ENCODE data around the gene STXBP4. TPM values are rescaled to one million over a fixed set of nuclear protein-coding genes. Genes with fewer than 3 reads are reported as not detected.

Gene STXBP4
- total and polyA plus RNA-seq, 2 experiments from 2014 or later: 25.0 to 52.1 TPM

- H3K4me3 ChIP-seq: no peak overlapping the region
- no peaks in the 10 kb centered on the region for H3K4me1 ChIP-seq (ENCODE audit: insufficient read depth)
- DNase-seq (ENCODE audit: low spot score) (no peak), ATAC-seq (no peak)
- no peaks in the 10 kb centered on the region for H3K36me3 ChIP-seq (ENCODE audit: insufficient read depth)
- H2AFZ ChIP-seq: no peak overlapping the region
- Mint-ChIP-seq H3K27me3 (ENCODE audit: insufficient read depth, low read depth, poor library complexity) (peaks cover 5% of the 10 kb centered on the region), H3K9me3 (no peaks in the 10 kb centered on the region; the same call in 2 of the 3 replicates), H3K4me1 (peaks cover 2% of the 10 kb centered on the region; the same call in 2 of the 3 replicates), H3K27ac (no peak overlapping the region), H3K4me3 (no peak overlapping the region), H3K36me3 (ENCODE audit: low read depth) (0 out of 3 replicates have a peak, but pooled peaks cover 3% of the 10 kb centered on the region)
- TF ChIP-seq REST (IDR thresholded peaks at IDR 0.05; ENCODE audit: unreplicated experiment) (no peak), JUNB (IDR thresholded peaks at IDR 0.05; ENCODE audit: unreplicated experiment) (no peak), EZH2 (IDR thresholded peaks at IDR 0.05; ENCODE audit: low read depth, unreplicated experiment) (no peak), ZNF331 (CRISPR knock-in tag; IDR thresholded peaks at IDR 0.05; ENCODE audit: low read depth) (no peak), STAT1 (IDR thresholded peaks at IDR 0.05; ENCODE audit: unreplicated experiment) (no peak), ETS1 (IDR thresholded peaks at IDR 0.05) (no peak), ZNF114 (CRISPR knock-in tag; IDR thresholded peaks at IDR 0.05) (no peak), NANOG (IDR thresholded peaks at IDR 0.05; ENCODE audit: borderline replicate concordance) (no peak), EZH2phosphoT487 (IDR thresholded peaks at IDR 0.05; ENCODE audit: unreplicated experiment) (no peak), ZNF462 (CRISPR knock-in tag; IDR thresholded peaks at IDR 0.05) (no peak), POLR2AphosphoS5 (IDR thresholded peaks at IDR 0.05; ENCODE audit: low read depth) (no peak), CREB1 (CRISPR knock-in tag; IDR thresholded peaks at IDR 0.05; ENCODE audit: low read depth) (no peak)
- no peaks in the 10 kb centered on the region for H4K20me1 ChIP-seq (replicated peaks; ENCODE audit: insufficient read depth)
- no peaks in the 10 kb centered on the region for H3K79me2 ChIP-seq (replicated peaks; ENCODE audit: insufficient read depth)
- H3K9me2 ChIP-seq (ENCODE audit: insufficient read depth): no peaks in the 10 kb centered on the region
- no peak overlapping the region for H3K4me2 ChIP-seq
- H3K27ac ChIP-seq (ENCODE audit: low read depth): no peak overlapping the region
- H3K27me3 ChIP-seq (ENCODE audit: insufficient read depth): no peaks in the 10 kb centered on the region
- no peaks in the 10 kb centered on the region for H3F3A ChIP-seq (replicated peaks; ENCODE audit: low read depth)
Observed at GRCh38 chr17:55212880-55213279, 244.3 kb downstream of the STXBP4 start.
